Lower leg skin (tissue), 3 donors: ENCODE measurements around the gene CDSN.

Experiments
- POLR2A ChIP-seq, 2 donors: fragments of 450-650 bp; IDR thresholded peaks; one replicate each; pipeline ENCODE4 v1.6.1; 2016 to 2017; ENCODE audit warnings: antibody characterized with exemption in 2 of 2, mild to moderate bottlenecking in 1 of 2, moderate library complexity in 1 of 2
- TF ChIP-seq, protein P1 (sequence below), 3 donors: fragments of 450-650 bp; IDR thresholded peaks; one replicate each; pipeline ENCODE4 v1.5.1; 2016; ENCODE audit warnings: antibody characterized with exemption in 3 of 3, mild to moderate bottlenecking in 3 of 3, moderate library complexity in 2 of 3

DNA sequence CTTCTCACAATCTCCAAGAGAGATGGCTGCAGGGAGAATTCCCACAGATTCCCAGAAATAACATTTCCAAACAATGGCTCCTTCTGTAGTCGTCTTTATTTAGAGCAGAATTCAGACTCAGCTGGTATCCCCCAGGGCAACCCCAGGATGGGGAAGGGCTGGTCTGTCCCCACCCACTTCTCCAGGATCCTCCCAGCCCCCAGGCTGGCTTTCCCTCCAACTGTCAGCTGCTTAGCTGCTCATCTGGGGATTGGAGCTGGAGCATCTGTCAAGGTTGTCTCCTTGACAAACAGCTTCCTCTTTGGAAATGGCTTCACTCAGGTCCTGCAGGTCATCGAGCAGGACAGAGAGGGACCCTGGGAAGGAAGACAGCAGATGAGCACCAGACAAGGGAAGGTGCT lies 22.1 kb upstream of the CDSN start:
- TF ChIP-seq, protein P1, sequence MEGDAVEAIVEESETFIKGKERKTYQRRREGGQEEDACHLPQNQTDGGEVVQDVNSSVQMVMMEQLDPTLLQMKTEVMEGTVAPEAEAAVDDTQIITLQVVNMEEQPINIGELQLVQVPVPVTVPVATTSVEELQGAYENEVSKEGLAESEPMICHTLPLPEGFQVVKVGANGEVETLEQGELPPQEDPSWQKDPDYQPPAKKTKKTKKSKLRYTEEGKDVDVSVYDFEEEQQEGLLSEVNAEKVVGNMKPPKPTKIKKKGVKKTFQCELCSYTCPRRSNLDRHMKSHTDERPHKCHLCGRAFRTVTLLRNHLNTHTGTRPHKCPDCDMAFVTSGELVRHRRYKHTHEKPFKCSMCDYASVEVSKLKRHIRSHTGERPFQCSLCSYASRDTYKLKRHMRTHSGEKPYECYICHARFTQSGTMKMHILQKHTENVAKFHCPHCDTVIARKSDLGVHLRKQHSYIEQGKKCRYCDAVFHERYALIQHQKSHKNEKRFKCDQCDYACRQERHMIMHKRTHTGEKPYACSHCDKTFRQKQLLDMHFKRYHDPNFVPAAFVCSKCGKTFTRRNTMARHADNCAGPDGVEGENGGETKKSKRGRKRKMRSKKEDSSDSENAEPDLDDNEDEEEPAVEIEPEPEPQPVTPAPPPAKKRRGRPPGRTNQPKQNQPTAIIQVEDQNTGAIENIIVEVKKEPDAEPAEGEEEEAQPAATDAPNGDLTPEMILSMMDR (IDR thresholded peaks at IDR 0.05), result no peak
- TF ChIP-seq POLR2A (IDR thresholded peaks at IDR 0.05), result no peak
